Keratinocyte (primary cell): ENCODE measurements around the gene WDR5. TPM values are rescaled to one million over a fixed set of nuclear protein-coding genes. Genes with fewer than 3 reads are reported as not detected.

Experiments used
- DNase-seq: peaks from one replicate; pipeline ENCODE4 v3.0.0-alpha.2; 2011; ENCODE audit warnings: low read depth, missing footprints, low spot score
- FAIRE-seq: peaks from 2 replicates; lab custom pipeline; 2011; peaks lifted over from hg19 to GRCh38; lab: Jason Lieb, UNC
- H2AFZ ChIP-seq: 2 replicates; pipeline ENCODE4 v1.6.0; 2012; ENCODE audit warnings: low read length, control low read depth, inconsistent platforms; ENCODE audit not compliant: control insufficient read depth
- H3K27ac ChIP-seq: 2 replicates; pipeline ENCODE4 v1.5.1; 2011; ENCODE audit warnings: low read length; ENCODE audit not compliant: control insufficient read depth, insufficient read depth
- H3K27me3 ChIP-seq: 3 replicates; pipeline ENCODE4 v1.6.0; 2011; ENCODE audit warnings: low read length; ENCODE audit not compliant: control insufficient read depth, insufficient read depth; ENCODE audit errors: extremely low read depth
- H3K36me3 ChIP-seq, 2 experiments: 2 replicates in 1 of 2; 3 replicates in 1 of 2; pipeline ENCODE4 v1.5.1; 2011; ENCODE audit warnings: low read length in 2 of 2, mild to moderate bottlenecking in 1 of 2; ENCODE audit not compliant: control insufficient read depth in 2 of 2, insufficient read depth in 2 of 2; ENCODE audit errors: extremely low read depth in 1 of 2
- H3K4me1 ChIP-seq: 3 replicates; pipeline ENCODE4 v1.5.1; 2011; ENCODE audit warnings: low read length; ENCODE audit not compliant: control insufficient read depth, insufficient read depth; ENCODE audit errors: extremely low read depth
- H3K4me2 ChIP-seq: 3 replicates; pipeline ENCODE4 v1.6.0; 2011; ENCODE audit warnings: low read depth, low read length; ENCODE audit not compliant: control insufficient read depth, insufficient read depth; ENCODE audit errors: extremely low read depth
- H3K4me3 ChIP-seq, 3 experiments: fragments of 200-600 bp in 1 of 3; sonication (generic) in 1 of 3; 2 replicates in 2 of 3; 3 replicates in 1 of 3; pipeline ENCODE4 v1.5.1; 2011 to 2016; ENCODE audit warnings: low read length in 3 of 3, mild to moderate bottlenecking in 3 of 3, control low read depth in 2 of 3, inconsistent platforms in 1 of 3, low read depth in 1 of 3, mixed read lengths in 1 of 3, mixed run types in 1 of 3, moderate library complexity in 1 of 3; ENCODE audit not compliant: control insufficient read depth in 2 of 3, insufficient read depth in 2 of 3; ENCODE audit errors: extremely low read depth in 1 of 3
- H3K79me2 ChIP-seq: 2 replicates; pipeline ENCODE4 v1.6.0; 2012; ENCODE audit warnings: low read length; ENCODE audit not compliant: control insufficient read depth, insufficient read depth
- H3K9ac ChIP-seq: 3 replicates; pipeline ENCODE4 v1.6.0; 2011; ENCODE audit warnings: low read length; ENCODE audit not compliant: control insufficient read depth, insufficient read depth; ENCODE audit errors: extremely low read depth
- H3K9me1 ChIP-seq: 3 replicates; pipeline ENCODE4 v1.6.0; 2011; ENCODE audit warnings: low read length; ENCODE audit not compliant: control insufficient read depth, insufficient read depth; ENCODE audit errors: extremely low read depth
- H3K9me3 ChIP-seq: 2 replicates; pipeline ENCODE4 v1.5.1; 2012; ENCODE audit warnings: low read depth, low read length; ENCODE audit not compliant: control insufficient read depth
- H4K20me1 ChIP-seq: 3 replicates; pipeline ENCODE4 v1.6.0; 2011; ENCODE audit warnings: low read length; ENCODE audit not compliant: control insufficient read depth, insufficient read depth; ENCODE audit errors: extremely low read depth
- EZH2 ChIP-seq: IDR thresholded peaks from one replicate; pipeline ENCODE4 v1.6.1; 2012; ENCODE audit warnings: inconsistent platforms, mild to moderate bottlenecking, low read length, moderate library complexity
- dilution Hi-C: fragments of 300-500 bp; cut with MboI; formaldehyde crosslinking; loops from one replicate; pipeline ENCODE4 v1.7.0; 2020; ENCODE audit warnings: low sequenced_read_pairs; ENCODE audit not compliant: extremely low pct_ligation_motif_present
- polyA plus RNA-seq, 5 experiments: library from polyadenylated mRNA; depleted of rRNA in 3 of 5; stranded (reverse) in 3 of 5; stranded (forward) in 1 of 5; unstranded in 1 of 5; fragments of >200 nt; gene quantifications; 1 replicate in 1 of 5; 2 replicates in 3 of 5; 3 replicates in 1 of 5; pipeline versions ENCODE4 v1.2.1 to v1.2.3, GENCODE V29; 2011 to 2012; ENCODE audit warnings: missing spikeins in 2 of 5, low read depth in 1 of 5, low replicate concordance in 1 of 5
- TF ChIP-seq, protein P1 (sequence below), 3 experiments: IDR thresholded peaks in 1 of 3; conservative IDR thresholded peaks in 1 of 3; optimal IDR thresholded peaks in 1 of 3; 2 replicates in 2 of 3; 3 replicates in 1 of 3; pipeline versions ENCODE3 to v1.5.1; 2011; ENCODE audit warnings: low read length in 3 of 3, mild to moderate bottlenecking in 3 of 3, moderate library complexity in 2 of 3, control low read depth in 1 of 3, inconsistent platforms in 1 of 3; ENCODE audit not compliant: insufficient read depth in 2 of 3; ENCODE audit errors: extremely low read depth in 1 of 3

The WDR5 gene
- polyA plus RNA-seq, 1 donor (not counting 4 experiments of a cell fraction or from before 2014, with no cell fraction given), result 31.2 TPM

DNA sequence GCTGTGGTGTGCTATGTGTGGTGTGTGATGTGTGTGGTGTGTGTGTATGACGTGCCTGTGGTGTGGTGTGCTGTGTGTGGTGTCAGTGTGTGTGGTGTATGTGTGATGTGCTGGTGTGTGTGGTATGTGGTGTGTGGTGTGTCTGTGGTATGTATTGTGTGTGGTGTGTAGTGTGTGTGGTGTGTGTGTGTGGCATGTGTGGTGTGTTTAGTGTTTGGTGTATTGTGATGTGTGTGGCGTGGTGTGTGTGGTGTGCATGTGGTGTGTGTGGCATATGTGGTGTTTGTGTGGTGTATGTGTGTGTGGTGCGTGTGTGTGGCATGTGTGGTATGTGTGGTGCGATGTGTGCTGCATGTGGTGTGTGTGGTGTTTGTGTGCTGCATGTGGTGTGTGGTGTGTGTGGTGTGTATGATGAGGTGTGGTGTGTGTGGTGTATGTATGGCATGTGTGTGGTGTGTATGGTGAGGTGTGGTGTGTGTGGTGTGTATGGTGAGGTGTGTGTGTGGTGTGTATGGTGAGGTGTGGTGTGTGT lies 46.7 kb downstream of the WDR5 start:
- Histone ChIP-seq H3K79me2 (no peaks in the 10 kb centered on the region), H3K4me3 (no peak overlapping the region), H3K27me3 (peaks cover 10% of the 10 kb centered on the region), H3K4me1 (no peaks in the 10 kb centered on the region), H2AFZ (no peak overlapping the region), H3K9me1 (no peaks in the 10 kb centered on the region), H4K20me1 (no peaks in the 10 kb centered on the region), H3K9me3 (no peaks in the 10 kb centered on the region), H3K4me2 (no peak overlapping the region), H3K36me3 (no peaks in the 10 kb centered on the region), H3K9ac (no peak overlapping the region), H3K27ac (no peak overlapping the region)
- no peak for FAIRE-seq
- TF ChIP-seq, protein P1, sequence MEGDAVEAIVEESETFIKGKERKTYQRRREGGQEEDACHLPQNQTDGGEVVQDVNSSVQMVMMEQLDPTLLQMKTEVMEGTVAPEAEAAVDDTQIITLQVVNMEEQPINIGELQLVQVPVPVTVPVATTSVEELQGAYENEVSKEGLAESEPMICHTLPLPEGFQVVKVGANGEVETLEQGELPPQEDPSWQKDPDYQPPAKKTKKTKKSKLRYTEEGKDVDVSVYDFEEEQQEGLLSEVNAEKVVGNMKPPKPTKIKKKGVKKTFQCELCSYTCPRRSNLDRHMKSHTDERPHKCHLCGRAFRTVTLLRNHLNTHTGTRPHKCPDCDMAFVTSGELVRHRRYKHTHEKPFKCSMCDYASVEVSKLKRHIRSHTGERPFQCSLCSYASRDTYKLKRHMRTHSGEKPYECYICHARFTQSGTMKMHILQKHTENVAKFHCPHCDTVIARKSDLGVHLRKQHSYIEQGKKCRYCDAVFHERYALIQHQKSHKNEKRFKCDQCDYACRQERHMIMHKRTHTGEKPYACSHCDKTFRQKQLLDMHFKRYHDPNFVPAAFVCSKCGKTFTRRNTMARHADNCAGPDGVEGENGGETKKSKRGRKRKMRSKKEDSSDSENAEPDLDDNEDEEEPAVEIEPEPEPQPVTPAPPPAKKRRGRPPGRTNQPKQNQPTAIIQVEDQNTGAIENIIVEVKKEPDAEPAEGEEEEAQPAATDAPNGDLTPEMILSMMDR (optimal IDR thresholded peaks at IDR 0.05 in 1 of 3, IDR thresholded peaks at IDR 0.05 in 1 of 3, conservative IDR thresholded peaks at IDR 0.05 in 1 of 3; ENCODE audit: extremely low read depth in 1 of 3, insufficient read depth in 2 of 3, low read length in 3 of 3), result no peak
- TF ChIP-seq EZH2, result no peak
- dilution Hi-C loops, result no loop called here
- no peak for DNase-seq

DNA sequence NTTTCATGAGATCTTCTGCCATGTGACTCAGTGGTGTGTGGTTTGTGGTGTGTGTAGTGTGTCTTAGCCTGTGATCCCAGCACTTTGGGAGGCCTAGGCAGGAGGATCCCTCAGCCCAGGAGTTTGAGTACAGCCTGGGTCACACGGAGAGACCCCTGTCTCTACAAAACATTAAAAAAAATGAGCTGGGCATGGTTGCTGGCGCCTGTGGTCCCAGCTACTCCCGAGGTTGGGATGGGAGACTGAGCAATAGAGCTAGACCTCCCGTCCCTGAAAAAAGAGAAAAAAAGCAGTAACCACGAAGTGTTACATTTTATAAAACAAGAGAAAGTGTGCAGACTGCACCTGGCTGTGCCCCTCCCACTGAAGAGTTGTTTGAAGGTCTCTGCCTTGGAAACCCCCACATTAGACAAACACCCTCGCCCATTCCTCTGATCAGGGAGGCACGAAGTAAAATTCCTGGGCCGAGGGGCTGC lies 49.7 kb downstream of the WDR5 start:
- dilution Hi-C loops, result no loop called here
- no peak for FAIRE-seq

More for the DNA sequence above, 49.7 kb downstream of the WDR5 start:
- Histone ChIP-seq H3K27ac (no peak overlapping the region), H2AFZ (no peak overlapping the region), H3K9ac (no peak overlapping the region), H3K9me1 (no peaks in the 10 kb centered on the region), H4K20me1 (no peaks in the 10 kb centered on the region), H3K4me3 (no peak overlapping the region), H3K4me2 (no peak overlapping the region), H3K79me2 (no peaks in the 10 kb centered on the region), H3K4me1 (no peaks in the 10 kb centered on the region), H3K27me3 (peaks cover 29% of the 10 kb centered on the region), H3K9me3 (no peaks in the 10 kb centered on the region), H3K36me3 (no peaks in the 10 kb centered on the region)
- no peak for DNase-seq
- TF ChIP-seq EZH2, result no peak
- TF ChIP-seq, protein P1 (optimal IDR thresholded peaks at IDR 0.05 in 1 of 3, IDR thresholded peaks at IDR 0.05 in 1 of 3, conservative IDR thresholded peaks at IDR 0.05 in 1 of 3; ENCODE audit: extremely low read depth in 1 of 3, insufficient read depth in 2 of 3, low read length in 3 of 3), result no peak
